Measurements from ENCODE around the gene LNX2. TPM values are rescaled to one million over a fixed set of nuclear protein-coding genes. Genes with fewer than 3 reads are reported as not detected.
A peak's percentile ranks its signal among the peaks of the same experiment; 100 is the strongest.

Gene LNX2
- total and polyA plus RNA-seq, 4 experiments from 2014 or later = 6.6 to 13.0 (median 9.3) TPM

- ChIA-PET POLR2A (ENCODE audit: partially characterized antibody) (interaction anchor here (0.5 kb wide), 1 partner anchor 17 kb away, joined by 3 read pairs; the partner anchor contains the start of gene LNX2), CTCF (ENCODE audit: partially characterized antibody) (interaction anchor here (1.0 to 1.9 kb wide), 4 partner anchors 11 to 192 kb away, joined by 3 to 9 read pairs (median 4); partner anchors contain the start of gene LNX2)
- Mint-ChIP-seq H3K36me3 (peaks cover 14 to 16% of the 10 kb centered on the region in 2 donors), H3K9me3 (no peaks in the 10 kb centered on the region), H3K4me3 (peak overlapping the region in 1 of 8 donors; percentile 49), H3K27me3 (no peaks in the 10 kb centered on the region), H3K4me1 (peaks cover 43 to 56% (median 53%) of the 10 kb centered on the region in 4 donors), H3K27ac (peak overlapping the region in 1 of 7 donors; percentile 17)
- Histone ChIP-seq H3K36me3 (ENCODE audit: insufficient read depth, low read length) (no peaks in the 10 kb centered on the region), H3K4me3 (ENCODE audit: low read length in 2 of 2) (no peak overlapping the region), H3K27ac (ENCODE audit: low read depth, low read length) (no peak overlapping the region), H3K4me1 (ENCODE audit: insufficient read depth, low read length) (peaks cover 16% of the 10 kb centered on the region), H3K9me3 (ENCODE audit: control insufficient read depth in 1 of 2, low read length in 2 of 2) (no peaks in the 10 kb centered on the region), H3K27me3 (ENCODE audit: insufficient read depth, low read length) (no peaks in the 10 kb centered on the region)
- intact Hi-C loops (cut with micrococcal nuclease) = no loop called here
- DNase-seq = no peak
Observed at GRCh38 chr13:27638001-27638400, 17.7 kb upstream of the LNX2 start.

GRCh38 chr13:27637289-27637626, 16.9 kb upstream of the LNX2 start:
- Mint-ChIP-seq H3K9me3 (no peaks in the 10 kb centered on the region), H3K4me3 (peak overlapping the region in 2 of 8 donors; percentile 0 to 35), H3K36me3 (peaks cover 12 to 18% of the 10 kb centered on the region in 2 donors), H3K27ac (peak overlapping the region in 1 of 7 donors; percentile 1), H3K27me3 (no peaks in the 10 kb centered on the region), H3K4me1 (peaks cover 41 to 56% (median 53%) of the 10 kb centered on the region in 4 donors)
- no peak for DNase-seq
- intact Hi-C loops (cut with micrococcal nuclease) = no loop called here
- H3K27ac ChIP-seq (ENCODE audit: low read depth, low read length) = no peak overlapping the region
- no peaks in the 10 kb centered on the region for H3K9me3 ChIP-seq (ENCODE audit: control insufficient read depth in 1 of 2, low read length in 2 of 2)
- H3K4me3 ChIP-seq (ENCODE audit: low read length in 2 of 2) = no peak overlapping the region
- ChIA-PET CTCF (ENCODE audit: partially characterized antibody) (no interaction called here), POLR2A (ENCODE audit: partially characterized antibody) (interaction anchor here (0.7 to 0.9 kb wide), 2 partner anchors 16 to 76 kb away, joined by 3 read pairs; no protein-coding TSS in a partner anchor)
- H3K4me1 ChIP-seq (ENCODE audit: insufficient read depth, low read length) = peaks cover 16% of the 10 kb centered on the region
- H3K27me3 ChIP-seq (ENCODE audit: insufficient read depth, low read length) = no peaks in the 10 kb centered on the region
- no peaks in the 10 kb centered on the region for H3K36me3 ChIP-seq (ENCODE audit: insufficient read depth, low read length)

GRCh38 chr13:27636589-27637288, 16.4 kb upstream of the LNX2 start:
- Histone ChIP-seq H3K36me3 (ENCODE audit: insufficient read depth, low read length) (no peaks in the 10 kb centered on the region), H3K4me1 (ENCODE audit: insufficient read depth, low read length) (peaks cover 16% of the 10 kb centered on the region), H3K27ac (ENCODE audit: low read depth, low read length) (no peak overlapping the region), H3K27me3 (ENCODE audit: insufficient read depth, low read length) (no peaks in the 10 kb centered on the region), H3K4me3 (ENCODE audit: low read length in 2 of 2) (no peak overlapping the region), H3K9me3 (ENCODE audit: control insufficient read depth in 1 of 2, low read length in 2 of 2) (no peaks in the 10 kb centered on the region)
- Mint-ChIP-seq H3K4me3 (peak overlapping the region in 2 of 8 donors; percentile 0 to 35), H3K27ac (peak overlapping the region in 5 of 7 donors; percentile 1 to 43 (median 18)), H3K36me3 (peaks cover 16 to 22% of the 10 kb centered on the region in 2 donors), H3K27me3 (no peaks in the 10 kb centered on the region), H3K9me3 (no peaks in the 10 kb centered on the region), H3K4me1 (peaks cover 42 to 57% (median 54%) of the 10 kb centered on the region in 4 donors)
- intact Hi-C loops (cut with micrococcal nuclease) = no loop called here
- ChIA-PET POLR2A (ENCODE audit: partially characterized antibody) (interaction anchor here (0.7 to 0.9 kb wide), 2 partner anchors 16 to 76 kb away, joined by 3 read pairs; no protein-coding TSS in a partner anchor), CTCF (ENCODE audit: partially characterized antibody) (no interaction called here)
- DNase-seq = no peak

GRCh38 chr13:27635266-27635665, 14.9 kb upstream of the LNX2 start:
- no peak overlapping the region for H3K4me3 Mint-ChIP-seq
- Histone ChIP-seq H3K4me3 (ENCODE audit: low read length in 2 of 2) (no peak overlapping the region), H3K36me3 (ENCODE audit: insufficient read depth, low read length) (peaks cover 6% of the 10 kb centered on the region), H3K4me1 (ENCODE audit: insufficient read depth, low read length) (peaks cover 16% of the 10 kb centered on the region), H3K27me3 (ENCODE audit: insufficient read depth, low read length) (no peaks in the 10 kb centered on the region), H3K9me3 (ENCODE audit: control insufficient read depth in 1 of 2, low read length in 2 of 2) (no peaks in the 10 kb centered on the region), H3K27ac (ENCODE audit: low read depth, low read length) (no peak overlapping the region)
- CTCF ChIA-PET (ENCODE audit: partially characterized antibody) = no interaction called here
- peak overlapping the region in 2 of 7 donors; percentile 16 to 73 for H3K27ac Mint-ChIP-seq
- POLR2A ChIA-PET (ENCODE audit: partially characterized antibody) = no interaction called here
- intact Hi-C loops (cut with micrococcal nuclease) = no loop called here
- H3K27me3 Mint-ChIP-seq = no peaks in the 10 kb centered on the region
- H3K4me1 Mint-ChIP-seq = peaks cover 47 to 68% (median 61%) of the 10 kb centered on the region in 4 donors
- no peak for DNase-seq
- peaks cover 20 to 33% of the 10 kb centered on the region in 2 donors for H3K36me3 Mint-ChIP-seq
- H3K9me3 Mint-ChIP-seq = no peaks in the 10 kb centered on the region

GRCh38 chr13:27634791-27635190, 14.5 kb upstream of the LNX2 start:
- intact Hi-C loops (cut with micrococcal nuclease) = no loop called here
- Histone ChIP-seq H3K9me3 (ENCODE audit: control insufficient read depth in 1 of 2, low read length in 2 of 2) (no peaks in the 10 kb centered on the region), H3K27me3 (ENCODE audit: insufficient read depth, low read length) (no peaks in the 10 kb centered on the region), H3K36me3 (ENCODE audit: insufficient read depth, low read length) (peaks cover 6% of the 10 kb centered on the region), H3K27ac (ENCODE audit: low read depth, low read length) (no peak overlapping the region), H3K4me3 (ENCODE audit: low read length in 2 of 2) (no peak overlapping the region), H3K4me1 (ENCODE audit: insufficient read depth, low read length) (peaks cover 15% of the 10 kb centered on the region)
- POLR2A ChIA-PET (ENCODE audit: partially characterized antibody) = no interaction called here
- Mint-ChIP-seq H3K9me3 (no peaks in the 10 kb centered on the region), H3K4me1 (peaks cover 47 to 66% (median 58%) of the 10 kb centered on the region in 4 donors), H3K27ac (peak overlapping the region in 1 of 7 donors; percentile 16), H3K4me3 (no peak overlapping the region), H3K36me3 (peaks cover 20 to 33% of the 10 kb centered on the region in 2 donors), H3K27me3 (no peaks in the 10 kb centered on the region)
- CTCF ChIA-PET (ENCODE audit: partially characterized antibody) = interaction anchor here (1.0 kb wide), 1 partner anchor 181 kb away, joined by 3 read pairs; no protein-coding TSS in a partner anchor
- DNase-seq = no peak

- intact Hi-C loops (cut with micrococcal nuclease) = no loop called here
- Mint-ChIP-seq H3K36me3 (peaks cover 20 to 33% of the 10 kb centered on the region in 2 donors), H3K27me3 (no peaks in the 10 kb centered on the region), H3K9me3 (no peaks in the 10 kb centered on the region), H3K4me3 (no peak overlapping the region), H3K4me1 (peaks cover 44 to 65% (median 54%) of the 10 kb centered on the region in 4 donors), H3K27ac (peak overlapping the region in 4 of 7 donors; percentile 10 to 77 (median 54))
- Histone ChIP-seq H3K4me3 (ENCODE audit: low read length in 2 of 2) (no peak overlapping the region), H3K27ac (ENCODE audit: low read depth, low read length) (no peak overlapping the region), H3K27me3 (ENCODE audit: insufficient read depth, low read length) (no peaks in the 10 kb centered on the region), H3K4me1 (ENCODE audit: insufficient read depth, low read length) (peaks cover 13% of the 10 kb centered on the region), H3K36me3 (ENCODE audit: insufficient read depth, low read length) (peaks cover 6% of the 10 kb centered on the region), H3K9me3 (ENCODE audit: control insufficient read depth in 1 of 2, low read length in 2 of 2) (no peaks in the 10 kb centered on the region)
- no peak for DNase-seq
- ChIA-PET POLR2A (ENCODE audit: partially characterized antibody) (no interaction called here), CTCF (ENCODE audit: partially characterized antibody) (interaction anchor here (1.0 kb wide), 1 partner anchor 180 kb away, joined by 3 read pairs; no protein-coding TSS in a partner anchor)
Observed at GRCh38 chr13:27634231-27634630, 13.9 kb upstream of the LNX2 start.

- no peaks in the 10 kb centered on the region for H3K9me3 ChIP-seq (ENCODE audit: control insufficient read depth in 1 of 2, low read length in 2 of 2)
- H3K27ac ChIP-seq (ENCODE audit: low read depth, low read length) = no peak overlapping the region
- H3K4me1 ChIP-seq (ENCODE audit: insufficient read depth, low read length) = peaks cover 18% of the 10 kb centered on the region
- H3K36me3 ChIP-seq (ENCODE audit: insufficient read depth, low read length) = peaks cover 6% of the 10 kb centered on the region
- peak overlapping the region in 1 of 7 donors; percentile 21 for H3K27ac Mint-ChIP-seq
- POLR2A ChIA-PET (ENCODE audit: partially characterized antibody) = interaction anchor here (1.5 kb wide), 1 partner anchor 12 kb away, joined by 5 read pairs; the partner anchor contains the start of gene LNX2
- H3K36me3 Mint-ChIP-seq = peaks cover 24 to 44% of the 10 kb centered on the region in 2 donors
- intact Hi-C loops (cut with micrococcal nuclease) = no loop called here
- H3K27me3 Mint-ChIP-seq = no peaks in the 10 kb centered on the region
- H3K4me1 Mint-ChIP-seq = peaks cover 46 to 67% (median 55%) of the 10 kb centered on the region in 4 donors
- no peaks in the 10 kb centered on the region for H3K9me3 Mint-ChIP-seq
- no peak for DNase-seq
- CTCF ChIA-PET (ENCODE audit: partially characterized antibody) = no interaction called here
- no peaks in the 10 kb centered on the region for H3K27me3 ChIP-seq (ENCODE audit: insufficient read depth, low read length)
- no peak overlapping the region for H3K4me3 Mint-ChIP-seq
- H3K4me3 ChIP-seq (ENCODE audit: low read length in 2 of 2) = no peak overlapping the region
Observed at GRCh38 chr13:27632648-27633047, 12.3 kb upstream of the LNX2 start.

All from CD4-positive, alpha-beta memory T cell (primary cell).